Immature natural killer cell (primary cell): ENCODE measurements around the gene NKPD1. TPM values are rescaled to one million over a fixed set of nuclear protein-coding genes. Genes with fewer than 3 reads are reported as not detected.
A peak's percentile ranks its signal among the peaks of the same experiment; 100 is the strongest.

Experiments used
- DNase-seq, 3 donors: peaks; one replicate each; pipeline ENCODE4 v3.0.0; 2022; ENCODE audit warnings: mixed read lengths in 1 of 3
- H3K27ac Mint-ChIP-seq, 6 donors: one replicate each; pipeline ENCODE4 v1.8.0; 2020; ENCODE audit warnings: mixed read lengths in 6 of 6, mild to moderate bottlenecking in 5 of 6, inconsistent platforms in 4 of 6, moderate library complexity in 3 of 6
- H3K27me3 Mint-ChIP-seq, 3 donors: one replicate each; pipeline ENCODE4 v1.8.0; 2020 to 2021; ENCODE audit warnings: low read depth in 3 of 3, mild to moderate bottlenecking in 3 of 3, mixed read lengths in 3 of 3, moderate library complexity in 3 of 3, inconsistent platforms in 1 of 3
- H3K36me3 Mint-ChIP-seq, 3 donors: one replicate each; pipeline ENCODE4 v1.8.0; 2020; ENCODE audit warnings: mixed read lengths in 3 of 3, inconsistent platforms in 2 of 3, mild to moderate bottlenecking in 2 of 3
- H3K4me1 Mint-ChIP-seq, 2 donors: one replicate each; pipeline ENCODE4 v1.8.0; 2020; ENCODE audit warnings: inconsistent platforms in 2 of 2, mild to moderate bottlenecking in 2 of 2, mixed read lengths in 2 of 2, moderate library complexity in 1 of 2
- H3K4me3 Mint-ChIP-seq, 5 donors: one replicate each; pipeline ENCODE4 v1.8.0; 2020; ENCODE audit warnings: mild to moderate bottlenecking in 5 of 5, mixed read lengths in 5 of 5, inconsistent platforms in 3 of 5, moderate library complexity in 3 of 5
- H3K9me3 Mint-ChIP-seq, 6 donors: one replicate each; pipeline ENCODE4 v1.8.0; 2020; ENCODE audit warnings: mild to moderate bottlenecking in 6 of 6, mixed read lengths in 6 of 6, inconsistent platforms in 4 of 6, moderate library complexity in 3 of 6
- polyA plus RNA-seq, 3 donors: library from polyadenylated mRNA; unstranded; fragments of 300-500 nt; fragmentation: Illumina TruSeq; gene quantifications; one replicate each; pipeline ENCODE4 v1.2.3, GENCODE V29; 2021

The NKPD1 gene
- under 1 TPM in 2 of 3 donors, not detected in 1; 0.18 to 0.43 TPM for polyA plus RNA-seq

- peaks cover 0 to 12% of the 10 kb centered on the region in 2 donors for H3K4me1 Mint-ChIP-seq
- H3K27ac Mint-ChIP-seq, result no peak within 1 kb of the TSS
- H3K36me3 Mint-ChIP-seq, result no peaks in the 10 kb centered on the region
- H3K9me3 Mint-ChIP-seq, result no peaks in the 10 kb centered on the region
- peaks cover 0 to 10% (median 5%) of the 10 kb centered on the region in 3 donors for H3K27me3 Mint-ChIP-seq
- no peak within 1 kb of the TSS for H3K4me3 Mint-ChIP-seq
- no peak for DNase-seq
Observed at GRCh38 chr19:45160870-45161737, at the start of gene NKPD1. NKPD1 (minus strand) TSS chr19:45160982; CDS start chr19:45160150, 832 bp downstream.

- DNase-seq, result no peak
- Mint-ChIP-seq H3K27me3 (peaks cover 0 to 2% (median 0%) of the 10 kb centered on the region in 3 donors), H3K27ac (no peak overlapping the region), H3K36me3 (peaks cover 0 to 4% (median 0%) of the 10 kb centered on the region in 3 donors), H3K4me3 (no peak overlapping the region), H3K9me3 (no peaks in the 10 kb centered on the region), H3K4me1 (peaks cover 4 to 6% of the 10 kb centered on the region in 2 donors)
Observed at GRCh38 chr19:45206328-45206727, 45.5 kb upstream of the NKPD1 start.

- Mint-ChIP-seq H3K27ac (no peak overlapping the region), H3K36me3 (peaks cover 0 to 4% (median 0%) of the 10 kb centered on the region in 3 donors), H3K4me3 (no peak overlapping the region), H3K9me3 (no peaks in the 10 kb centered on the region), H3K27me3 (peaks cover 0 to 2% (median 0%) of the 10 kb centered on the region in 3 donors), H3K4me1 (peaks cover 4 to 6% of the 10 kb centered on the region in 2 donors)
- DNase-seq, result no peak
Observed at GRCh38 chr19:45205810-45206209, 45.0 kb upstream of the NKPD1 start.

- Mint-ChIP-seq H3K9me3 (no peaks in the 10 kb centered on the region), H3K27me3 (peaks cover 0 to 2% (median 0%) of the 10 kb centered on the region in 3 donors), H3K27ac (no peak overlapping the region), H3K4me3 (no peak overlapping the region), H3K36me3 (no peaks in the 10 kb centered on the region), H3K4me1 (no peaks in the 10 kb centered on the region)
- DNase-seq, result no peak
Observed at GRCh38 chr19:45202637-45203036, 41.9 kb upstream of the NKPD1 start.

GRCh38 chr19:45200568-45200967 is 39.8 kb upstream of the NKPD1 start:
- no peak for DNase-seq
- Mint-ChIP-seq H3K27ac (peak overlapping the region in 1 of 6 donors; percentile 22), H3K9me3 (no peaks in the 10 kb centered on the region), H3K4me1 (no peaks in the 10 kb centered on the region), H3K4me3 (no peak overlapping the region), H3K27me3 (no peaks in the 10 kb centered on the region), H3K36me3 (no peaks in the 10 kb centered on the region)

GRCh38 chr19:45195764-45196163 is 35.0 kb upstream of the NKPD1 start:
- DNase-seq, result no peak
- Mint-ChIP-seq H3K27ac (no peak overlapping the region), H3K4me1 (no peaks in the 10 kb centered on the region), H3K27me3 (no peaks in the 10 kb centered on the region), H3K36me3 (peaks cover 0 to 4% (median 0%) of the 10 kb centered on the region in 3 donors), H3K9me3 (no peaks in the 10 kb centered on the region), H3K4me3 (no peak overlapping the region)

- DNase-seq, result no peak
- Mint-ChIP-seq H3K4me3 (no peak overlapping the region), H3K9me3 (no peaks in the 10 kb centered on the region), H3K4me1 (peaks cover 0 to 3% of the 10 kb centered on the region in 2 donors), H3K27me3 (peaks cover 0 to 3% (median 0%) of the 10 kb centered on the region in 3 donors), H3K27ac (peak overlapping the region in 1 of 6 donors; percentile 49), H3K36me3 (peaks cover 0 to 4% (median 0%) of the 10 kb centered on the region in 3 donors)
Observed at GRCh38 chr19:45191375-45191774, 30.6 kb upstream of the NKPD1 start.

GRCh38 chr19:45189971-45190370 is 29.2 kb upstream of the NKPD1 start:
- H3K27me3 Mint-ChIP-seq, result peaks cover 0 to 3% (median 0%) of the 10 kb centered on the region in 3 donors
- peaks cover 5% of the 10 kb centered on the region in 2 donors for H3K4me1 Mint-ChIP-seq
- DNase-seq, result no peak
- no peak overlapping the region for H3K4me3 Mint-ChIP-seq
- no peak overlapping the region for H3K27ac Mint-ChIP-seq
- no peaks in the 10 kb centered on the region for H3K9me3 Mint-ChIP-seq
- peaks cover 0 to 4% (median 0%) of the 10 kb centered on the region in 3 donors for H3K36me3 Mint-ChIP-seq

- no peak overlapping the region for H3K27ac Mint-ChIP-seq
- no peaks in the 10 kb centered on the region for H3K9me3 Mint-ChIP-seq
- H3K4me3 Mint-ChIP-seq, result no peak overlapping the region
- H3K36me3 Mint-ChIP-seq, result no peaks in the 10 kb centered on the region
- H3K4me1 Mint-ChIP-seq, result peaks cover 11 to 12% of the 10 kb centered on the region in 2 donors
- H3K27me3 Mint-ChIP-seq, result peaks cover 0 to 3% (median 0%) of the 10 kb centered on the region in 3 donors
- DNase-seq, result peak; percentile 28 to 52 (median 50)
Observed at GRCh38 chr19:45187421-45188100, 26.8 kb upstream of the NKPD1 start.

GRCh38 chr19:45186509-45187334 is 25.9 kb upstream of the NKPD1 start:
- Mint-ChIP-seq H3K27me3 (peaks cover 0 to 3% (median 0%) of the 10 kb centered on the region in 3 donors), H3K27ac (no peak overlapping the region), H3K4me1 (peaks cover 14 to 17% of the 10 kb centered on the region in 2 donors), H3K4me3 (no peak overlapping the region), H3K9me3 (no peaks in the 10 kb centered on the region), H3K36me3 (peaks cover 0 to 2% (median 0%) of the 10 kb centered on the region in 3 donors)
- DNase-seq, result no peak

- H3K27me3 Mint-ChIP-seq, result peaks cover 0 to 3% (median 1%) of the 10 kb centered on the region in 3 donors
- H3K27ac Mint-ChIP-seq, result no peak overlapping the region
- peaks cover 4 to 10% (median 4%) of the 10 kb centered on the region in 3 donors for H3K36me3 Mint-ChIP-seq
- DNase-seq, result no peak
- no peaks in the 10 kb centered on the region for H3K9me3 Mint-ChIP-seq
- H3K4me3 Mint-ChIP-seq, result no peak overlapping the region
- peaks cover 34 to 37% of the 10 kb centered on the region in 2 donors for H3K4me1 Mint-ChIP-seq
Observed at GRCh38 chr19:45184115-45184514, 23.3 kb upstream of the NKPD1 start.

GRCh38 chr19:45182758-45183157 is 22.0 kb upstream of the NKPD1 start:
- DNase-seq, result no peak
- H3K27ac Mint-ChIP-seq, result peak overlapping the region in 1 of 6 donors; percentile 21
- peaks cover 38 to 47% of the 10 kb centered on the region in 2 donors for H3K4me1 Mint-ChIP-seq
- H3K36me3 Mint-ChIP-seq, result peaks cover 4 to 10% (median 4%) of the 10 kb centered on the region in 3 donors
- peaks cover 3 to 10% (median 3%) of the 10 kb centered on the region in 3 donors for H3K27me3 Mint-ChIP-seq
- no peak overlapping the region for H3K4me3 Mint-ChIP-seq
- H3K9me3 Mint-ChIP-seq, result no peaks in the 10 kb centered on the region

GRCh38 chr19:45180936-45181335 is 20.2 kb upstream of the NKPD1 start:
- peaks cover 4 to 10% (median 4%) of the 10 kb centered on the region in 3 donors for H3K36me3 Mint-ChIP-seq
- no peaks in the 10 kb centered on the region for H3K9me3 Mint-ChIP-seq
- H3K27ac Mint-ChIP-seq, result peak overlapping the region; percentile 30 to 87 (median 64)
- no peak for DNase-seq
- H3K4me3 Mint-ChIP-seq, result peak overlapping the region; percentile 73 to 82 (median 75)
- peaks cover 3 to 8% (median 3%) of the 10 kb centered on the region in 3 donors for H3K27me3 Mint-ChIP-seq
- H3K4me1 Mint-ChIP-seq, result peaks cover 43 to 52% of the 10 kb centered on the region in 2 donors
